Urinary bladder (tissue), 4 donors: ENCODE results near the gene EPHA2. TPM values are rescaled to one million over a fixed set of nuclear protein-coding genes. Genes with fewer than 3 reads are reported as not detected.
A peak's percentile ranks its signal among the peaks of the same experiment; 100 is the strongest.

Source experiments
- DNase-seq: peaks from one replicate; pipeline ENCODE4 v3.0.0-alpha.2; 2015; ENCODE audit errors: extremely low spot score
- H3K27ac ChIP-seq: one replicate; pipeline ENCODE4 v1.5.1; 2013; ENCODE audit warnings: low read depth, mild to moderate bottlenecking, moderate library complexity
- H3K36me3 ChIP-seq: one replicate; pipeline ENCODE4 v1.6.1; 2013; ENCODE audit warnings: mild to moderate bottlenecking, moderate library complexity; ENCODE audit not compliant: insufficient read depth
- H3K4me1 ChIP-seq: one replicate; pipeline ENCODE4 v1.6.1; 2013; ENCODE audit warnings: mild to moderate bottlenecking, moderate library complexity; ENCODE audit not compliant: insufficient read depth
- H3K4me3 ChIP-seq: one replicate; pipeline ENCODE4 v1.5.1; 2013; ENCODE audit warnings: low read depth, low read length
- WGBS: extraction: QIAGEN DNeasy Blood & Tissue Kit; methylation state at CpG from one replicate; pipeline ENCODE4 v1.1.7; 2013; 5-methylcytosine and 5-hydroxymethylcytosine counted together
- polyA plus RNA-seq: library from polyadenylated mRNA; stranded (reverse); fragments of 200-250 nt; gene quantifications from one replicate; pipeline ENCODE4 v1.2.3, GENCODE V29; 2013
- total RNA-seq: library from RNA; depleted of rRNA; stranded (reverse); fragments of >200 nt; gene quantifications from one replicate; pipeline ENCODE4 v1.2.3, GENCODE V29; 2014
- donor health status: healthy with polysubstance abuse.
- donor health status: healthy.

Gene EPHA2
- total and polyA plus RNA-seq, 2 donors: 11.3 to 16.2 TPM

DNA sequence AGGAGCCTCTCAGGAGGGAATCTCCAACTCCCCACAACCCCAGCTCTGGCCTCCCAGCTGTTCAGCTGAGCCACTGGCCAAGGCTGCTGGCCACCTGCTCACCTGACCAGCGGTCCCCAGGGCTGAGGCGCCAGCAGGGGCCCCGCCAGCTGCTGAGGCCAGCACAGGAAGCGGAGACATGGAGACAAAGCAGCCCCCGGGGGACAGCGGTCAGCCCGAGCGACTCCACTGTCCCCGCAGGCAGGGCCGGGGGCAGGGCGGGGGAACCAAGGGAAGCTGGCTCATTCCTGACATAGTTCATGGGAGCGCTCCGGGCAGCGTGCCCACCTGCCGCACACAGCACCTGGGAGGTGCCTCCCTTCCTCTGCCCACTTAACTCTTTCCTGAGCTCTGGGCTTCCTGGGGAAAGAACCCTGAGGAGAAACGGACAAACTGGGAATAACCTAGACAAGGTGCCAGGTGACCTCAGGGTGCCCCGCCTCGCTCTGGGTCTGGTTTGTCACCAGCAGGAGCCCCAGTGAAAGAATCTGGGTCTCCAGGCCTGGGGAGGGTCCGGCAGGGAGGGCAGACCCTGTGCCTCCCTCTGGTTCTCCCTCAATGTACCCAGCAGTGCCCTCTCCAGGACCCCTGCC, 10.7 kb downstream of the EPHA2 start:
- 44% methylated on average over 19 of the region's 19 CpGs for WGBS
- Histone ChIP-seq H3K4me1 (no peaks in the 10 kb centered on the region), H3K27ac (peak overlapping the region; percentile 33), H3K36me3 (no peaks in the 10 kb centered on the region), H3K4me3 (no peak overlapping the region)
- DNase-seq: no peak

GRCh38 chr1:16144325-16145029, 11.4 kb downstream of the EPHA2 start:
- H3K36me3 ChIP-seq: no peaks in the 10 kb centered on the region
- WGBS: 82% methylated on average over 8 of the region's 8 CpGs

DNA sequence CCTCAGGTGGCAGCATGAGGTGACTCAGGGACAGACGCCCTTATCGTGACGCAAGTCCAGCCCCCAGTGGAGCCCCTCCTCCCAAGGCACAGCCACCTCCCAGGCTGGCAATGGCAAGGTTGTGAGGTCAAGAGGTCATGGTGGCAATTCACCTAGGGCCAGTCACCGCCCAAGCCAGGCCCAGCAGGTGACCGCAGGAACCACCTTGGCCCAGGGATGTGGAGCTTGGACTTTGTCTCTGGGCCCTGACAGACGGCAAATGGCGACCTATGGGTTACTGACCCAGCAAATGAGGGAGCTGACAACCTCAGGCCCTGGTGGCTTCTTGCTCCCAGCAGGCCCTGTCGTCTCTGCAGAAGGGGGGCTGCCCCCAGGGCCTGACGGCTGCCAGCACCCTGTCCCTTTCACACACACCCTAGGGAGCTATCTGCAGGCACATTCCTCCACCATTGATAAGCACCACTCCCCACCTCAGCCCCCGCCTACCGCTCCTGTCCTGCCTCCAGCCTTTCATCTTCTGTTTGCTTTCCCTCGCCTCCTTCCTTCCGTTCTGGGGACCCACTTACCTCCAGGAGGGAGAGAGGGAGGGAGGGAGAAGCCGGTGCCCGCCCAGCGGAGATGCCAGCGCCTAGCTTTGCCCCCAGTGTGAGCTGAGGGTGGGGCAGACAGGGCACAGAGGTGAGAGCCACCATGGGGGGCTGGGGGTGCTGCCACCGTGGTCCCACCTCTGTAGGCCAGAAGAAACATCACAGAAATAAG, 12.1 kb downstream of the EPHA2 start:
- Histone ChIP-seq H3K4me3 (no peak overlapping the region), H3K27ac (peak overlapping the region; percentile 77), H3K4me1 (no peaks in the 10 kb centered on the region), H3K36me3 (no peaks in the 10 kb centered on the region)
- 84% methylated on average over 18 of the region's 18 CpGs for WGBS
- no peak for DNase-seq

More at GRCh38 chr1:16144325-16145029, 11.4 kb downstream of the EPHA2 start:
- Histone ChIP-seq H3K4me3 (no peak overlapping the region), H3K4me1 (no peaks in the 10 kb centered on the region), H3K27ac (peak overlapping the region; percentile 33)
- no peak for DNase-seq

DNA sequence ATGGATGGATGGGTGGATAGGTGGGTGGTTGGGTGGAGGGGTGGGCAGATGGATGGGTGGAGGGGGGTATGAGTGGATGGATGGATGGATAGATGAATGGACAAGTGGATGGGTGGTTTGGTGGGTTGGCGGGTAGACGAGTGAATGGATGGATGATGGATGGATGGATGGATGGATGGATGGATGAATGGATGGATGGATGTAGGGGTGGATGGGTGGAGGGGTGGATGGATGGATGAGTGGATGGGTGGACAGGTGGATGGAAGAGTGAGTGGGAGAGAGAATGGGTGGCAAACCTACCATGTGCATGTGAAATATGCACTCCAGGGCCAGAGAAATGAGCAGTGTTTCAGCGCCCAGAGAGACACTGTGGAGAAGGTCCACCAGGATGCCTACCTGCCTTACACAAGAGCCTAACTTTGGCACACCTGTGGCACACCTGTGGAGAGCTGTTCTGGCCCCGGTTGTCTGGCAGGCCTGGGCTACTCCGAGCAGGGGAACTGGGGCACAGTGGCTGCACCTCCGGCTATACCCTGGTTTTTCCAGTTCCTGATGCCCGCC, 12.8 kb downstream of the EPHA2 start:
- Histone ChIP-seq H3K4me3 (no peak overlapping the region), H3K4me1 (no peaks in the 10 kb centered on the region), H3K36me3 (no peaks in the 10 kb centered on the region), H3K27ac (no peak overlapping the region)
- WGBS: 98% methylated on average over 7 of the region's 7 CpGs
- no peak for DNase-seq

GRCh38 chr1:16142383-16142995, 13.4 kb downstream of the EPHA2 start:
- no peaks in the 10 kb centered on the region for H3K36me3 ChIP-seq
- no peak for DNase-seq
- no peak overlapping the region for H3K27ac ChIP-seq
- WGBS: 95% methylated on average over 5 of the region's 5 CpGs
- H3K4me3 ChIP-seq: no peak overlapping the region
- no peaks in the 10 kb centered on the region for H3K4me1 ChIP-seq

- Histone ChIP-seq H3K4me1 (no peaks in the 10 kb centered on the region), H3K4me3 (no peak overlapping the region), H3K36me3 (no peaks in the 10 kb centered on the region), H3K27ac (peak overlapping the region; percentile 38)
- DNase-seq: no peak
- WGBS: 38% methylated on average over 16 of the region's 16 CpGs
These were observed 14.1 kb downstream of the EPHA2 start for GRCh38 chr1:16141573-16142336.

GRCh38 chr1:16140068-16140596, 15.7 kb downstream of the EPHA2 start:
- DNase-seq: no peak
- Histone ChIP-seq H3K36me3 (no peaks in the 10 kb centered on the region), H3K27ac (no peak overlapping the region), H3K4me3 (no peak overlapping the region), H3K4me1 (no peaks in the 10 kb centered on the region)
- 97% methylated on average over 7 of the region's 7 CpGs for WGBS

DNA sequence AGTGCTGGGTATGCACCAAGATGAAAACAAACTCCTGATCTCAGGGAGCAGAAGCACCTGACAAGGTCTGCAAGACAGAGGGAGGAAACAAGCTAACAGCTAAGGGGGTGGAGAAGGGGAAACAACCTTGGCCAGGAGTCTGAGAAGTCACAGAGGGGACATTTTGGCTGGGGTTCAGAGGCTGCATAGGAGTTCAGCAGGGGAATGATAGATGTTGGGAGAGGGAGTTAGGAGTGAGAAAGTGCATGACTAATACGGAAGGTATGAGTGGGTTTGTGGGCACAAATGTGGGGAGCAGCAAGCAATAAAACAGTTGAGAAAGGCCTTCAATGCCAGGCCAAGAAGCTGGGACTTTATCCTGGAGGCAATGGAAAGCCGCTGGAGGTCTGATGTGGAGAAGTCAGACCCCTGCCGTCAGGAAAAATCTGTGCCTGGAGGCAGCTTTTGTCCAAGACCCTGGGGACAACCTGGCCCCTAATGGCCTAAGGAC, 16.4 kb downstream of the EPHA2 start:
- Histone ChIP-seq H3K36me3 (no peaks in the 10 kb centered on the region), H3K27ac (no peak overlapping the region), H3K4me1 (no peaks in the 10 kb centered on the region), H3K4me3 (no peak overlapping the region)
- DNase-seq: no peak
- 91% methylated on average over 3 of the region's 3 CpGs for WGBS

GRCh38 chr1:16138772-16139221, 17.1 kb downstream of the EPHA2 start:
- Histone ChIP-seq H3K4me3 (no peak overlapping the region), H3K27ac (no peak overlapping the region), H3K36me3 (no peaks in the 10 kb centered on the region), H3K4me1 (no peaks in the 10 kb centered on the region)
- DNase-seq: no peak
- whole genome bisulfite sequencing: 82% methylated on average over 9 of the region's 9 CpGs

- Histone ChIP-seq H3K4me3 (no peak overlapping the region), H3K4me1 (no peaks in the 10 kb centered on the region), H3K27ac (no peak overlapping the region), H3K36me3 (no peaks in the 10 kb centered on the region)
- WGBS: 96% methylated on average over 31 of the region's 31 CpGs
- DNase-seq: no peak
These were observed 17.9 kb downstream of the EPHA2 start for GRCh38 chr1:16137890-16138467.

- Histone ChIP-seq H3K4me3 (no peak overlapping the region), H3K36me3 (no peaks in the 10 kb centered on the region), H3K4me1 (no peaks in the 10 kb centered on the region), H3K27ac (no peak overlapping the region)
- 89% methylated on average over 12 of the region's 12 CpGs for WGBS
- no peak for DNase-seq
These were observed 20.4 kb downstream of the EPHA2 start for GRCh38 chr1:16135501-16135900.

- H3K4me1 ChIP-seq: no peaks in the 10 kb centered on the region
- no peaks in the 10 kb centered on the region for H3K36me3 ChIP-seq
- no peak overlapping the region for H3K4me3 ChIP-seq
- H3K27ac ChIP-seq: no peak overlapping the region
- WGBS: 97% methylated on average over 16 of the region's 16 CpGs
- DNase-seq: no peak
These were observed 21.0 kb downstream of the EPHA2 start for GRCh38 chr1:16134906-16135305.
